ENCODE data around the gene FBXW10.
"Not testable (repeated sequence)": the region's sequence is repeated elsewhere in the genome, so short reads cannot be mapped to it uniquely, and the experiment has no call there.

DNA sequence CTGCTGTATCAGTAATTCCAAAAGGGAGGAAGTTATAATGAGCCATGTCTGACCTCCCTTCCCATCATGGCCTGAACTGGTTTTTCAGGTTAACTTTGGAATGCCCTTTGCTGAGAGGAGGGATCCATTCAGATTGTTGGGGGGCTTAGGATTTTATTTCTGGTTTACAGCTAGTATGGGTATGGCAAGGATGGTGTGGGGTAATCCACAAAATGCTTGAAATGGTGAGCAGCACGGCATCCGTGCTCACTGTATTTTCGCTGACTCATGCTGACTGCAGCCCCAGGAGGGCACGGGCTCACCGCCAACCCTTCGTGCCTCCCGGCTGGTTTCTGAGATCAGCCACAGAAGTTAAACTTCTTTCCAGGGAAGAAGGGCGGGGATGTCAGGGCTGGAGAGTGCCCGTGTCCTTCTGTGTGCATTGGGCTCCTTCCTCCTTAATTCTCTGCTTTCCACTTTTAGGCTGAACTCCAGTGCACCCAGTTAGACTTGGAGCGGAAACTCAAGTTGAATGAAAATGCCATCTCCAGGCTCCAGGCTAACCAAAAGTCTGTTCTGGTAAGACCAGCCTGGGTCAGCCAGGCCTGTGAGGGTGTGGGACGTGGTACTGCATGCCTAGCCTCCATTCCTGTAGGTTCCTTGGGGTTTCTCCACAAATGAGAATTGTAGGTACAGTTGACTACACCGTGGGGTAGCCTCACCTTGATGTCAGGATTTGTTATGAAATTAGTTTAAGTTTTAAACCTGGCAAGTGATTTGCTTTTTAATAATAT lies 21.9 kb upstream of the FBXW10 start:
- TF ChIP-seq, protein P1, sequence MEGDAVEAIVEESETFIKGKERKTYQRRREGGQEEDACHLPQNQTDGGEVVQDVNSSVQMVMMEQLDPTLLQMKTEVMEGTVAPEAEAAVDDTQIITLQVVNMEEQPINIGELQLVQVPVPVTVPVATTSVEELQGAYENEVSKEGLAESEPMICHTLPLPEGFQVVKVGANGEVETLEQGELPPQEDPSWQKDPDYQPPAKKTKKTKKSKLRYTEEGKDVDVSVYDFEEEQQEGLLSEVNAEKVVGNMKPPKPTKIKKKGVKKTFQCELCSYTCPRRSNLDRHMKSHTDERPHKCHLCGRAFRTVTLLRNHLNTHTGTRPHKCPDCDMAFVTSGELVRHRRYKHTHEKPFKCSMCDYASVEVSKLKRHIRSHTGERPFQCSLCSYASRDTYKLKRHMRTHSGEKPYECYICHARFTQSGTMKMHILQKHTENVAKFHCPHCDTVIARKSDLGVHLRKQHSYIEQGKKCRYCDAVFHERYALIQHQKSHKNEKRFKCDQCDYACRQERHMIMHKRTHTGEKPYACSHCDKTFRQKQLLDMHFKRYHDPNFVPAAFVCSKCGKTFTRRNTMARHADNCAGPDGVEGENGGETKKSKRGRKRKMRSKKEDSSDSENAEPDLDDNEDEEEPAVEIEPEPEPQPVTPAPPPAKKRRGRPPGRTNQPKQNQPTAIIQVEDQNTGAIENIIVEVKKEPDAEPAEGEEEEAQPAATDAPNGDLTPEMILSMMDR (IDR thresholded peaks at IDR 0.05): not testable (repeated sequence)
- peak in 1 of 2 donors; percentile 37 for TF ChIP-seq POLR2A (IDR thresholded peaks at IDR 0.05)

Measured in thyroid gland (tissue), 4 donors.